ENCODE measurements around the gene MNX1.

Gene MNX1

GRCh38 chr7:157014635-157015555, 4.4 kb upstream of the MNX1 start:
- DNase-seq (ENCODE audit: low spot score), result no peak
- FAIRE-seq, result no peak

- no peak for FAIRE-seq
- no peak for DNase-seq (ENCODE audit: low spot score)
These were observed 3.4 kb upstream of the MNX1 start for GRCh38 chr7:157013602-157014549.

GRCh38 chr7:157013101-157013500, 2.6 kb upstream of the MNX1 start:
- FAIRE-seq (no peak), DNase-seq (ENCODE audit: low spot score) (no peak)

DNA sequence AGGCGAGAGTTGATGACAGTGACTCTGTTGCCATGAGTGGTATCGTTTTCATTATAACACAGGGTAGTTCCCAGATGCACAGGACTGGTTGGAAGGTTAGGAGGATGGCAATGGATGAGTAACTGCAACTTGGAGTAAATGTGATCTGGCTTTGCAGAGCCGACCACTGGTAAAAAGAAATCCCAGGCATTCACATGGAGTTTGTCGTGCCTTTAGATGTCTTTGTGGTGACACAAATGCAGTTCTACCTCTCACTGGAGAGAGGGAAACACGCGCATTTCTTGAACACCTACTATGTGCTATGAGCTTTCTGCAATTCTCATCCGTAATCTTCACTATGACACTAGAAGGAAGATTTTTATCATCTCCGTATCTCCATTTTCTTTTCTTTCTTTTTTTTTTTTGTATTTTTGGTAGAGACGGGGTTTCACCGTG, 1.7 kb upstream of the MNX1 start:
- FAIRE-seq (no peak), DNase-seq (ENCODE audit: low spot score) (no peak)

GRCh38 chr7:157011333-157012112, 1.1 kb upstream of the MNX1 start:
- DNase-seq (ENCODE audit: low spot score) (no peak), FAIRE-seq (no peak)

DNA sequence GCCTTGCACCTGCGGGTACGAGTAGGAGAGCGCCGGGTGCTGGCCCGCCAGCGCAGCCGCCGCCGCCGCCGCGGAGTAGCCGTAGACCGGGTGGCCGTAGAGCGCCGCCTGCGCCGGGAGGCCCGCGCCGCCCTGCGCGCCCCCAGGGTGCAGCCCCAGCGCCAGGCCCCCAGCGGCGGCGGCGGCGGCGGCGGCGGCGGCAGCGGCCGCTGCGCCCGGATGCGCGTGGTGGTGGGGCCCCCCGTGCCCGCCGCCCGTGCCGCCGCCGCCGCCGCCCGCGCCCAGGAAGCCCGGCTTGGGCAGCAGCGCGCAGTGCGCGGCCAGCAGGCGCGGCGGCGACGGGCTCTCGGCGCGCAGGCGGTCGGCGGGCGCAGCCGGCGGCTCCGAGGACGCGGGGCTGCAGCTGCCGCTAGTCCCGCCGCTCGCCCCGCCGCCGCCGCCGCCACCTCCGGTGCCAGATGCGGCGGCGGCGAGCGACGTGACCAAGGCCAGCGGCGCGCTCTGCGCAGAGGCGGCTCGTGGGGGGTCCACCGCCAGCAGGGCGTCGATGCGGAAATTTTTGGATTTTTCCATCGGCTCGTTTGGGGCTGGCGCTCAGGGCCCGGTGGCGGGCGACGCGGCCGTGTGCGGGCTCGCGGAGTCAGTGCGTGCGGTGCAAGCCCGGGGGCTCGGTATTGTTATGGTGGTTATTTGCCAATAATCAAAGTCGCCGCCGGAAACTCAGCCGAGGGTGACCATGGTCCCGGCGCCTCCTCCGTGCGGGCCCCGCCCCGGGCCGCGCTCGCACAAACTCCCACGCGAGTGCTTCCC, 480 bp downstream of the MNX1 start:
- no peak for FAIRE-seq
- DNase-seq (ENCODE audit: low spot score), result no peak

DNA sequence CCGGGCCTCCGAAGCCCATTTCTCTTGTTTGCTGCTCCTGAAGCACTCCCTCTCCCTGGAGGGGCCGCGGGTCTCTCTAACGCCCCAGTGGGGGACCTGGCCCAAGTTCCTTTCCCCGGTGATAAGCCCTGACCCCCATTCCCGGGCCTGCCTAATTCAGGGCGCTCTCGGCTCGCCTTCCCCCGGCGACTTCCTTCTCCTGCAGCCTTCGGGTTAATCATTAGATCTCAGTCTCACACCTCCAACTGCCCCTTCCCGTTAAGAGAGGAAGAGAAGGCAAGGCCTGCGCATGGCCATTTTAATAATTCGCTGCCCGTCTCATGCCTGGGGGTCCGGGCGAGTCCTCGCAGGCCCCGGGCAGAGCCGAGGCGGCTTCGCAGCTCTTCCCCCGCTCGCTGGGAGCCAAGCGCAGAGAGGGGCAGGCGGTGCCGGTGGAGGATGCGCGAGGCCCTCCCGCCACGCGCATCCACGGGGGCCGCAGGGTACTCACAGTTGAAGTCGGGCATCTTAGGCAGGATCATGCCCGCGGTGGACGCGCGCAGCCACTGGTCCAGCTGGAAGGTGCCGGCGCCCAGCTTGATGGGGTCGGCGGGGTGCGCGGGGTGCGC, 1.2 kb downstream of the MNX1 start:
- FAIRE-seq, result no peak

DNA sequence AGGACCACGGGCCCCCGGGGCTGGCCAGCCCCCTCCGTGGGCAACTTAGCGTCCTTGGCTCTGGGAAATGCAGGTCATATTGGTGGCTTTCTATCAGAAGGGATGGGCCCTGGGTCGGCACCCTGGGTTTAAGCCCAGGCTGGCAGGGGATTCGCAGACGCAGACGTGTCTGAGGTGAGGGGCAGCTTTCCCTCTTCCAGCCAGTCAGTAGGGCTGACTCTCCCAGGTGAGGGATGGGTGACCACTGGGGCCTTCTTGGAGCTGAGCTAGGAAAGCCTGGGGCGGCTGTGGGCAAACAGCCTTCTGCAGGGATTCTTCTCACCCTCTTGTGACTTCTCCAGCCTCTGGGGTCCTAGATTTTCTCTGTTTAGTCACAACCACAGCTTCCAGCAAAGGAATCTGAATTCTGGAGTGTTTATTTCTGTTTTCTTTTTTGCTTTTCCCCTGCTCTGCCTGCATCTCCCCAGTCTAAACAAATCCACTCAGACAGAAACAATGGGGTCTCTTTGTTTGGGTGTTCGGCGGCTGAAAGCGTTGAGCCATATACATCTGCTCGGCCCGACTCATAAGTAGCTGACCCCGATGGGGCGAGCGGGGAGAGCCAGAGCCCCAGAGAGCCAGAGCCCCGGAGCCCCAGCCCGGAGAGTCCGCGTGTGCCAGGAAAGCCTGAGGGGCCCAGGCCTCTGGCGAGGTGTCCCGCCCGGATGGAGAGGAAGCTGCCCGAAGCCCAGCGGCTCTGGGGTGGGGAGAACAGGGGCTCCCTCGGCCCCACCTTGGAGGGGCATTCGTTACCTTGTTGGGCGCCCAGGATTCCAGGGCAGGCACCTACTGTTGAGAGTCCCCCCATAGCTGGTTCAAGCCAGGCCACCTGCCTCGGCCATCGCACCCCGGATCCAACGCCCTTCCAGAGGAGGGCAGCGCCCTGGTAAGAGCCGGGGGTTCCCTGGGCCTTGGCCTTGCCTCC, 2.0 kb downstream of the MNX1 start:
- DNase-seq (ENCODE audit: low spot score) (no peak), FAIRE-seq (no peak)

More for the DNA sequence above, 1.2 kb downstream of the MNX1 start:
- DNase-seq (ENCODE audit: low spot score), result no peak

DNA sequence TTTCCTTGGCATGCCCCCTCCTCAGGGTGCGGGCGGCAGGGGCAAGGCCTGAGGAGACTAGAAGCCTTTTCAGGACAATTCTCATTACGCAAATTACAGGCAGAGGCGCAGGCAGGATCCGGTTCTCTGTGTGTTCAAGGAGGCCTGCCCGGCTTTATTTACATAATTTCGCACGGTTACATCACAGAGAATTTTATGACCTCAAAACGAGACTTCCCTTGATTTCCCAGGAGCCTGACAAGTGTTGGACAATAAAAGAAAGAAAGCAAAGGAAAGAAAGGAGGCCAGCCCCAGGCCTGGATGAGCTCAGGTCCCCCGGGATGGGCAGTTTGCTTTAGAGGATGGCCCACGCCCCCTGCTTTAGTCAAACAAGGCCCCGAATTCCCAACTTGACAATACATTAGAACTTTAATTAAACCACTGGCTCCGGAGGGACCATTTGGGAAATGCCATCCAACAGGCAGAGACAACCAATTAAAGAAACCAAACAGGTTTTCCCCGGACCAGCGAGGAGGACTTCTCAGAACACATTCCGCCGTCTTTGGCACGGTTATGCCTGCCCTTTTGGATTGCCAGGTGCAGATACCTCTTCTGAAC, 2.9 kb downstream of the MNX1 start:
- no peak for FAIRE-seq

DNA sequence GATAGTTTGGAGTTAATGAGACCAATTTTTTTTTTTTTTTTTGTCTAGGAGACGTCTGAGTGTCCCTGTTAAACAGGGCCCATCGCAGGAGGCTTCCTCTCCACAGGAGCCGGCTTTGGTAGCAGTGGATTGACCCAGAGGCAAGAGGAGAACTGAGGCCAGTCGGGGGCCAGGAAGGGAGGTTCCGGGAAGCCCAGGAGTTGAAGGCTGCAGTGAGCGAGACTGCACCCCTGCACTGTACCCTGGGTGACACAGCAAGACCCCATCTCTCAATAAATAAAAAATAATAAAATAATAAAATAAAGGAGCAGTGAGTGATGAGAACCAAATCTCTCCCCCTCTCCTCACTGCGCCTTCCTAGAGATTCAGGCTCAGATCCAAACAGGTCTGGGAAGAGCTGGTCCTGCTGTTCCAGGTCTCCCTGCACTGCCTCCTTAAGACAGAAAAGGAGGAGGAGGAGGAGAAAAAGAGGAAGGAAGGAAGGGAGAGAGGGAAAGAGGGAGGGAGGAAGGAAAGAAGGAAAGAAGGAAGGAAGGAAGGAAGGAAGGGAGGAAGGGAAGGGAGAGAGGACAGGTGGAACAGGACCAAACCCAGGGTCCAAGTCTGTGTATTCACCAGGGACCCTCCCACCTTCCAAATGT, 3.5 kb downstream of the MNX1 start:
- DNase-seq (ENCODE audit: low spot score), result no peak
- FAIRE-seq, result no peak

More for the DNA sequence above, 2.9 kb downstream of the MNX1 start:
- DNase-seq (ENCODE audit: low spot score), result no peak

- no peak for DNase-seq (ENCODE audit: low spot score)
- no peak for FAIRE-seq
These were observed 4.2 kb downstream of the MNX1 start for GRCh38 chr7:157006205-157006747.

DNA sequence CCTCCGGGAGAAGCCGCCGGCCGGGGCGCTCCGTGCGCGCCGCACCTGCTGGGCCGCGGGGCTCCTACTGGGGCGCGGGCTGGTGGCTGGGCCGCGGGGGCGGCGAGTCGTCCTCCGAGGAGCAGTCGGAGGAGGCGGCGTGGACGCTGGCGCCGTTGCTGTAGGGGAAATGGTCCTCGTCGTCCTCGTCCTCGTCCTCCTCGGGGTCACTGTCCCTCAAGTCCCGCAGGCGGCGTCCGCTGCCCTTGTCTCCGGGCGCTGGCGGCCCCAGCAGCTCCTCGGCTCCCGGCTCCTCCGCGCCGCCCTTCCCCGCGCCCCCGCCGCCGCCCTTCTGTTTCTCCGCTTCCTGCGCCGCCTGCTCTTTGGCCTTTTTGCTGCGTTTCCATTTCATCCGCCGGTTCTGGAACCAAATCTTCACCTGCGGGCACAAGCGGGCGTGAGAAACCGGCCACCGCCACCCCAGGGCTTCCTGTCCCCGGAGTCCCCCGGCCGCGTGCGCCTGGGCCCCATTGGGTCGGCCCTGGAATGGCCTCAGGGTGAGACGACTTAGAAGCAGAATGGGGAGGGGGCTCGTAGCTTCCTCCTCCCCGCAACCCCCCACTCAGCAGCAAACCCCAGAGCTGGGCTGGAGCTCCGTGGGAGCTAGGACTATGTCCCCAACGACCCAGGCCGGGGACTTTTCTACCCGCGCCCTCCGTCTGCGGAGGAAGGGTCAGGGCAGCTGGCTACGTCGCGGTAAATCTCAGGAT, 4.8 kb downstream of the MNX1 start:
- no peak for FAIRE-seq
- no peak for DNase-seq (ENCODE audit: low spot score)

DNA sequence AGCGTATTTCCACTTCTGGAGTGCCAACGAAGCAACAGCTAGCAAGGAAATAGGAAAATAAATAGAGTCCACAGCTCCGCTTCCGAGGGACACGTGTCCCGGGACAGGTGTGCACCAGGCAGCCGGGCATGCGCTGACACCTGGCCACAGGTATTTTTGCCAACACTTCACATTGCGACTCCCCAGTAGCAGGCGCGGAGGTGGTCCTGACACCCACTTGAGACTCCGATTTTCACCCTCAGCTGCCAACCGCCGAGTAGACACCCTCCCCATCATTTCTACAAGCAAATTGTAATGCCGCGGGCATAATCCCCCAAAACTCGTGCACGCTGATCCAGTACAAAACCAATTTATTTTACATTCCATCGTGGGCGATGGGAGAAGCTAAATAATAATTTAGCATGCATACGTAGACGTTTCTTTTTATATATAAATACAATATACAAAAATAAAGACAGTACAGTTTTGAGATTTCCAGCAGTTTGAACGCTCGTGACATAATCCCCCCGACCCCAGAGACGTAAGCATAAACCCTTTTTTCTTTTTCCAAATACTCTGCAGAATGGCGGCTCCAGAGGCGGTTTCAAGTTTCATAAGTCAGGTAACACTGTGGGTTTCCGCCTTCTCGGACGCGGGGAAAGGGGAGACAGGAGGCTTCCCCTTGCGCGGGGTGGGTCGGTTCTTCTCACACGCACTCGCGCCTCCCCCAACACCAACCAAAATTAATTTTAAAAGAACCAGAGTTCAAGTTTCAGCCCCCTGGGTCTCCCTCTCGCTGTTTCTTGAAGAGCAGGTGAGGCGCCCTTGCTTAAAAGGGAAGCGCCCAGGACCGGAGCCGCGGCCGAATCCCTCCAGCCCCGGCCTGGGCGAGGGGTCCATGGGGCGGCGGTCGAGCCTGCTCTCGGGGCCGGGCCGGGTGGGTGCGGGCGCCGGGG, 5.7 kb downstream of the MNX1 start:
- FAIRE-seq (no peak), DNase-seq (ENCODE audit: low spot score) (no peak)

DNA sequence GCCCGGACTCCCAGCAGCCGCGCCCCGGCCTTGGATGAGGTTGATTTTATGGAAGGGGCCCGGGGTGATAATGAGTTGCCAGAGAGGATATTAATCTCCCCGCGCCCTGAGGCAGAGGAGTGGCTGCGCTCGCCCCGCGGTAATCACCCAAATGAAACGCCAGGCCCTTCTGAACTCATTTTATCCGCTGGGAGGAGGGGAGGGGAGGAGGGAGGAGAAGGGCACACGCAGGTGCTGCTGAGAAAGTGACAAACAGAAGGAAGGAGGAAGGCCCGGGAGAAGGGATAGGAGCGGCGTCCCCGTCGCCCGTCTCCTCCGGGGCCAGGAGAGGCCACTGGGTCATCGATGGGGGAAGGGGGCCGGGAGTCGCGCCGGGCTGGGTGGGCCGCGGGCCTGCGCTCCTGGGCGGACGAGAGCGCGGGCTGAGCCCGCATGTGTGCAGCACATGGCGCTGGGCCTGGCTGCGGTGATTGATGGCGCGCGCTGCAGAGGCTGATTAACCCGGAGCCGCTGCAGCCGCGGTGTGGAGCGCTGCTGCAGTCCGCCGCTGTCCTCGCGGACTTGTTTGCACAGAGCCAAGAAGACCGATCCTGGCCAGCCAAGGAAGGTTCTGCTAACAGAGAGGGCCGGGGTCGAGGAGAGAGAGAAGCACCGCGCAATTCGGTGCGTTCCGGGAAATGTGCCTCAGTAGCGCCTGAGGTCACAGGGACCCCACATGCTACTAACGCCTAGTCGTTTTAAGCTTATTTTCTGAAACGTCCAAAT, 6.5 kb downstream of the MNX1 start:
- DNase-seq (ENCODE audit: low spot score) (no peak), FAIRE-seq (no peak)

- DNase-seq (ENCODE audit: low spot score) (no peak), FAIRE-seq (no peak)
These were observed 7.1 kb downstream of the MNX1 start for GRCh38 chr7:157003445-157003755.
